GM10266 (cell line): ENCODE results near the gene ZNF507.
A peak's percentile ranks its signal among the peaks of the same experiment; 100 is the strongest.

Experiments
- DNase-seq: peaks from one replicate; pipeline ENCODE4 v3.0.0; 2012; ENCODE audit errors: extremely low spot score
- CTCF ChIP-seq: IDR thresholded peaks from 2 replicates; pipeline ENCODE4 v1.5.1; 2012; ENCODE audit warnings: mild to moderate bottlenecking, low read depth; ENCODE audit not compliant: control insufficient read depth, insufficient read depth; ENCODE audit errors: missing control alignments

ZNF507 gene

GRCh38 chr19:32345261-32346207, at the start of gene ZNF507:
ZNF507 (plus strand) TSS chr19:32345610; CDS start chr19:32352831, 7,221 bp downstream.
- peak; percentile 15 for TF ChIP-seq CTCF
- peak; percentile 95 for DNase-seq

- DNase-seq = no peak
- no peak for TF ChIP-seq CTCF
Observed at GRCh38 chr19:32296694-32297093, 48.7 kb upstream of the ZNF507 start.

- no peak for DNase-seq
- TF ChIP-seq CTCF = no peak
Observed at GRCh38 chr19:32302778-32303177, 42.6 kb upstream of the ZNF507 start.

GRCh38 chr19:32303193-32303592, 42.2 kb upstream of the ZNF507 start:
- no peak for DNase-seq
- TF ChIP-seq CTCF = no peak

- TF ChIP-seq CTCF = no peak
- DNase-seq = no peak
Observed at GRCh38 chr19:32307591-32307990, 37.8 kb upstream of the ZNF507 start.

- DNase-seq = no peak
- no peak for TF ChIP-seq CTCF
Observed at GRCh38 chr19:32308431-32309077, 36.9 kb upstream of the ZNF507 start.
